GM23248 (cell line): ENCODE measurements around the gene POMC.

Experiments
- EZH2 ChIP-seq: fragments of 200-600 bp; sonication (generic); IDR thresholded peaks from 2 replicates; pipeline ENCODE4 v1.6.1; 2018; ENCODE audit warnings: antibody characterized with exemption, mild to moderate bottlenecking; ENCODE audit not compliant: insufficient read depth, poor library complexity, severe bottlenecking
- EZH2phosphoT487 ChIP-seq: fragments of 200-600 bp; sonication (generic); IDR thresholded peaks from 2 replicates; pipeline ENCODE4 v1.6.1; 2018; ENCODE audit warnings: antibody characterized with exemption, moderate library complexity, mild to moderate bottlenecking, low read depth; ENCODE audit not compliant: insufficient read depth

DNA sequence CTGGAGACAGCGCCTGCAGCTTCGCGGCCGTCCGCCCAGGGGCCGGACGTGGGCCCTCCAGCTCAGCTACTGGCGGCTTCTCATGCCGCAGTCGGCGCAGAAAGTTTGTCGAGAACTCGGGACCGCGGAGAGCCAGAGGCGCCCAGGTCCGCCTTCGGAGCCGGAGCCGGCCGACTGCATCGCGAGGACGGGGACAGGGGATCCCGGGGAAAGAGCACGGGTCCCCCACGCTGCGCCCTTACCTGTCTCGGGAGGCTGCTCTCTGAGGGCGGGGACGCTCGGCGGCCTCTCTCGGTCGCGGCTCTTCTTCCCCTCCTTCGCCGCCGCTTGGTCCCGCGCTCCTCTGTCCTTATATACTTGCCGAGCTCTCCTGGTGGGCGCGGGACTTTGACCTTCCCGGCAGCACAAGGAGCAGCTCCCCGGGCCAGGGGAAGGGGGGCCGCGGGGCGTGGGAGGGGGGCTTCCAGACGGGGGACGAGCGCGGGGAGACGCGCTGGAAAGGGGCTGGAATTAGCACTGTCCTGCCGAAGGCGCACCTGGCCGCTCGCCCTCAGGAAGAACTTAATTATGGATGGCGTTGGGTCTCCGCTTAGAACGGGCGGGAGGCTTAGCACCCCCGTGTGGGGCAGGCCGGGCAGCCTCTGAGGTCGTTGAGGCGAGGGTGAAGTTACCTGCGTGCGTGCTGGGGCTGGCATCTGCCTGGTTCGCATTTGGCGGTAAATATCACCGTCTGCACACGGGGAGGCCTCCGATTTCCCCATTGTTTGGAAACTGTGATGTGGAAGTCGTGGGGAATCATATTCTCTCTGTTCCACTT is at the start of gene POMC:
- TF ChIP-seq EZH2 (peak; percentile 47), EZH2phosphoT487 (0 out of 2 replicates have a peak, but pooled peaks have one; percentile 0)
